A549 (cell line): ENCODE measurements around the gene OPCML. TPM values are rescaled to one million over a fixed set of nuclear protein-coding genes. Genes with fewer than 3 reads are reported as not detected.

ENCODE experiments used
- ATAC-seq, 2 experiments: fragments of 200-7000 bp in 1 of 2; fragments of >200 bp in 1 of 2; cut with Nextera tagmentation in 1 of 2; cut with Tn5 transposase in 1 of 2; 3 replicates each; pipeline versions ENCODE4 v1.8.0 to v1.9.1; 2018 to 2020; ENCODE audit warnings: mild to moderate bottlenecking in 1 of 2, moderate library complexity in 1 of 2
- CTCF ChIA-PET: fragments of 300-600 bp; sonication (Branson Sonifier 250); formaldehyde crosslinking; extraction: SDS; loops from one replicate; lab custom pipeline; 2021; ENCODE audit warnings: antibody characterized with exemption, inconsistent platforms; lab: Yijun Ruan, JAX
- POLR2A ChIA-PET: fragments of 350-600 bp; formaldehyde crosslinking; extraction: SDS; loops from one replicate; lab custom pipeline; 2021; ENCODE audit warnings: antibody characterized with exemption, inconsistent platforms; lab: Yijun Ruan, JAX
- DNase-seq, 2 experiments: peaks; one replicate each; pipeline versions ENCODE4 v3.0.0 to v3.0.0-alpha.2; 2011 to 2016; ENCODE audit warnings: low read depth in 1 of 2, low spot score in 1 of 2
- FAIRE-seq: peaks from 2 replicates; lab custom pipeline; 2011; peaks lifted over from hg19 to GRCh38; lab: Jason Lieb, UNC
- H3K27ac ChIP-seq, 2 experiments: fragments of >200 bp; sonication (Bioruptor Twin); formaldehyde crosslinking; 3 replicates each; pipeline ENCODE4 v1.5.1; 2016 to 2017
- H3K4me1 ChIP-seq: fragments of >200 bp; sonication (Bioruptor Twin); formaldehyde crosslinking; 3 replicates; pipeline ENCODE4 v1.6.1; 2016
- H3K4me2 ChIP-seq: fragments of >200 bp; sonication (Bioruptor Twin); formaldehyde crosslinking; 3 replicates; pipeline ENCODE4 v1.6.1; 2016
- H3K4me3 ChIP-seq: fragments of >200 bp; sonication (Bioruptor Twin); formaldehyde crosslinking; 3 replicates; pipeline ENCODE4 v1.5.1; 2016
- H3K9me3 ChIP-seq: fragments of >200 bp; sonication (Bioruptor Twin); formaldehyde crosslinking; 3 replicates; pipeline ENCODE4 v1.6.1; 2016
- BHLHE40 ChIP-seq: IDR thresholded peaks from 2 replicates; pipeline ENCODE4 v1.6.1; 2012; ENCODE audit warnings: low read depth, low read length, inconsistent platforms
- CBX8 ChIP-seq: fragments of 200-600 bp; sonication (generic); IDR thresholded peaks from 2 replicates; pipeline ENCODE4 v1.6.1; 2016
- CEBPB ChIP-seq, 2 experiments: fragments of >200 bp in 1 of 2; sonication (Bioruptor Twin) in 1 of 2; formaldehyde crosslinking in 1 of 2; IDR thresholded peaks; 2 replicates each; pipeline ENCODE4 v1.6.1; 2012 to 2016
- CHD4 ChIP-seq: fragments of 200-600 bp; sonication (generic); IDR thresholded peaks from 2 replicates; pipeline ENCODE4 v1.6.1; 2016; ENCODE audit warnings: antibody characterized with exemption, mild to moderate bottlenecking, borderline replicate concordance
- EP300 ChIP-seq, 2 experiments: fragments of >200 bp; sonication (Bioruptor Twin); formaldehyde crosslinking; IDR thresholded peaks; 2 replicates in 1 of 2; 3 replicates in 1 of 2; pipeline ENCODE4 v1.6.1; 2016 to 2017
- FOSB ChIP-seq: fragments of 250-450 bp; sonication (Bioruptor Pico); IDR thresholded peaks from 2 replicates; pipeline ENCODE4 v1.5.0; 2020; ENCODE audit warnings: mild to moderate bottlenecking, moderate library complexity
- FOXS1 ChIP-seq: fragments of 250-450 bp; sonication (Bioruptor Pico); IDR thresholded peaks from 2 replicates; pipeline ENCODE4 v1.5.0; 2020; ENCODE audit warnings: mild to moderate bottlenecking, moderate library complexity
- GATA3 ChIP-seq: IDR thresholded peaks from 2 replicates; pipeline ENCODE4 v1.6.1; 2012; ENCODE audit warnings: borderline replicate concordance
- HDAC2 ChIP-seq: fragments of 200-600 bp; sonication (generic); IDR thresholded peaks from 2 replicates; pipeline ENCODE4 v1.6.1; 2016
- HEYL ChIP-seq: fragments of 250-450 bp; sonication (Bioruptor Pico); IDR thresholded peaks from 2 replicates; pipeline ENCODE4 v1.8.0; 2021; ENCODE audit warnings: mild to moderate bottlenecking, moderate library complexity
- HOXA7 ChIP-seq: fragments of 250-450 bp; sonication (Bioruptor Pico); IDR thresholded peaks from 2 replicates; pipeline ENCODE4 v1.5.0; 2020; ENCODE audit warnings: mild to moderate bottlenecking, moderate library complexity
- JUN ChIP-seq, 2 experiments: fragments of >200 bp; sonication (Bioruptor Twin); formaldehyde crosslinking; IDR thresholded peaks; 2 replicates in 1 of 2; 3 replicates in 1 of 2; pipeline ENCODE4 v1.6.1; 2016 to 2017
- KDM5A ChIP-seq: fragments of 200-600 bp; sonication (generic); IDR thresholded peaks from 2 replicates; pipeline ENCODE4 v1.6.1; 2016; ENCODE audit warnings: antibody characterized with exemption, mild to moderate bottlenecking
- NFE2L2 ChIP-seq: fragments of 150-350 bp; conservative IDR thresholded peaks from 2 replicates; pipeline ENCODE4 v1.6.1; 2014; ENCODE audit warnings: low read length
- NPAS2 ChIP-seq: fragments of 250-450 bp; sonication (Bioruptor Pico); IDR thresholded peaks from 2 replicates; pipeline ENCODE4 v1.8.0; 2022; ENCODE audit warnings: mild to moderate bottlenecking, moderate library complexity, borderline replicate concordance
- NR3C1 ChIP-seq: fragments of >200 bp; sonication (Bioruptor Twin); formaldehyde crosslinking; IDR thresholded peaks from 3 replicates; pipeline ENCODE4 v1.6.1; 2017
- POLR2AphosphoS2 ChIP-seq: conservative IDR thresholded peaks from 2 replicates; pipeline ENCODE4 v1.6.1; 2012; ENCODE audit warnings: low read length, improper control_type of control experiment, inconsistent platforms
- RARB ChIP-seq: fragments of 250-450 bp; sonication (Bioruptor Pico); IDR thresholded peaks from 2 replicates; pipeline ENCODE4 v1.8.0; 2021; ENCODE audit warnings: mild to moderate bottlenecking, moderate library complexity
- RCOR1 ChIP-seq: fragments of 150-350 bp; IDR thresholded peaks from 2 replicates; pipeline ENCODE4 v1.6.1; 2014; ENCODE audit warnings: antibody characterized with exemption, low read length, low read depth
- TFCP2L1 ChIP-seq: fragments of 250-450 bp; sonication (Bioruptor Pico); IDR thresholded peaks from 2 replicates; pipeline ENCODE4 v1.5.0; 2021; ENCODE audit warnings: mild to moderate bottlenecking
- ZNF302 ChIP-seq: fragments of 250-450 bp; sonication (Bioruptor Pico); IDR thresholded peaks from 2 replicates; pipeline ENCODE4 v1.9.0; 2021; ENCODE audit warnings: inconsistent platforms, mild to moderate bottlenecking, moderate library complexity
- WGBS: methylation state at CpG from one replicate; pipeline ENCODE4 v1.1.6; 2017; ENCODE audit errors: missing lambda C conversion rate; 5-methylcytosine and 5-hydroxymethylcytosine counted together
- polyA plus RNA-seq, 4 experiments: library from polyadenylated mRNA; depleted of rRNA in 3 of 4; stranded (reverse); fragments of >200 nt; fragmentation: RNase III in 1 of 4; extraction: RNeasy Plus Mini Kit Qiagen cat#74134 plus additional on column Dnase treatment in 1 of 4; gene quantifications; 2 replicates in 3 of 4; 3 replicates in 1 of 4; pipeline ENCODE4 v1.2.3, GENCODE V29; 2011 to 2017
- TF ChIP-seq, protein P1 (sequence below): fragments of 450-650 bp; IDR thresholded peaks from 2 replicates; pipeline ENCODE4 v1.6.1; 2014; ENCODE audit warnings: antibody characterized with exemption
- TF ChIP-seq, protein P2 (sequence below): fragments of 250-450 bp; sonication (Bioruptor Pico); IDR thresholded peaks from 2 replicates; pipeline ENCODE4 v1.5.0; 2021; ENCODE audit warnings: mild to moderate bottlenecking, moderate library complexity, borderline replicate concordance
- TF ChIP-seq, protein P3 (sequence below): fragments of 200-600 bp; sonication (generic); IDR thresholded peaks from 2 replicates; pipeline ENCODE4 v1.6.1; 2016; ENCODE audit warnings: antibody characterized with exemption, mild to moderate bottlenecking, moderate library complexity
- TF ChIP-seq, protein P4 (sequence below): fragments of >200 bp; sonication (Bioruptor Twin); formaldehyde crosslinking; IDR thresholded peaks from 3 replicates; pipeline ENCODE4 v1.6.1; 2016

OPCML gene
- polyA plus RNA-seq, 2 of the 4 experiments (the other 2 are of a cell fraction), result not detected

DNA sequence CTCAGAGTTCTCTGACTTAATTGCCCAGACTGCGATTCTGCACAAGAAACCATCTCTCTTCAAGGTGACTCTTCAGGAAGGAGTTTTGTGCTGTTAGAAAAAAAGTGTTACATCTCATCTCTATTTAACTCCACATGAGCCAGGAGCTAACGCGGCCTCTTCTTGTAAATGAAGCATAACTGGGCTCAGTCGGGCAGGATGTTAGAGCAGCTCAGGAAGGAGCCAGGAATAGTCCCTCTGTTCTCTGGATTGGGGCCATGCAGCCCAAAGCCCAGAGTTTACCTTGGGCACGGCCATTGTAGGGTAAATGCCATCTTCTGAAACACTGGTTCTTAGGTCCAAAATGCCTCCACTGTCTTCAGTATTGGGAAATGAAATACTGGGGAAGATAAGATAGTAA, 760.6 kb downstream of the OPCML start:
- TF ChIP-seq EP300 (IDR thresholded peaks at IDR 0.05), result no peak
- no peak overlapping the region for H3K27ac ChIP-seq
- ChIA-PET POLR2A (no interaction called here), CTCF (no interaction called here)
- H3K4me2 ChIP-seq, result no peak overlapping the region
- no peak for ATAC-seq
- 25% methylated on average over 5 of the region's 5 CpGs for WGBS
- FAIRE-seq, result no peak
- H3K4me1 ChIP-seq, result no peaks in the 10 kb centered on the region
- no peaks in the 10 kb centered on the region for H3K9me3 ChIP-seq
- DNase-seq, result no peak
- H3K4me3 ChIP-seq, result no peak overlapping the region

DNA sequence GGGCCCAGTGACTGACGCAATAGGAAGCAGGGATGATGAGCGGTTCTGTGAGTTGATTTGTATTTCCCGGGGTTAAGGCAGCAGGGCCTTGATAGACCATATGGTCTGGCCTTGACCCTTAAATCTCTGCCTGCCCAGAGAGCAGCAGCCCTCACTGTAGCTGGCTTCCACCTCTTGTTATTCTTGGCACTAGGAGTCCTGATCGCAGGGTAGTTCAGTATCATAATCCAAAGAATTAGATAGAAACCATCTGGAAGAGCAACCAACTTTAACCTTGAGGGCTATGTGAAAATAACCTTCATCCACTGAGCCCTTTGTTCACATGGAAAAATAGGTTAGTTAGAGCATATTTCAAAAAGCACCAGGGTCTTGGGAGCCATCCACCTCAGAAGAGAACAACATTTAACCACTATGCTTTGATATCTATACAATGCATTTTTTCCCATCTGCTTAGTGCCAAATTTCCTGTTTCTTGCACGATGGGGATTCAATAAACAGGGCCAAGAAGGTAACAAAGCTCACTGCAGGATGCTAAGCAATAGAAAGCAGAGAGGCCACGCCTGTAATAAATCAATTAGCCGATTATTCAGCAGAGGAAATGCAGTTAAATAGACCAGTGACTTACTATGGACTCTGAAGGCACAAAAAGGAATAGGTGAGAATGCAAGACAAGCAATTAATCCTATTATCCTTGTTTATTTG, 761.3 kb downstream of the OPCML start:
- Histone ChIP-seq H3K4me2 (no peak overlapping the region), H3K4me1 (no peaks in the 10 kb centered on the region), H3K9me3 (no peaks in the 10 kb centered on the region), H3K27ac (no peak overlapping the region), H3K4me3 (no peak overlapping the region)
- 0% methylated on average over 7 of the region's 7 CpGs for WGBS
- POLR2A ChIA-PET, result no interaction called here
- FAIRE-seq (no peak), ATAC-seq (no peak), DNase-seq (no peak)
- CTCF ChIA-PET, result no interaction called here
- TF ChIP-seq, protein P1, sequence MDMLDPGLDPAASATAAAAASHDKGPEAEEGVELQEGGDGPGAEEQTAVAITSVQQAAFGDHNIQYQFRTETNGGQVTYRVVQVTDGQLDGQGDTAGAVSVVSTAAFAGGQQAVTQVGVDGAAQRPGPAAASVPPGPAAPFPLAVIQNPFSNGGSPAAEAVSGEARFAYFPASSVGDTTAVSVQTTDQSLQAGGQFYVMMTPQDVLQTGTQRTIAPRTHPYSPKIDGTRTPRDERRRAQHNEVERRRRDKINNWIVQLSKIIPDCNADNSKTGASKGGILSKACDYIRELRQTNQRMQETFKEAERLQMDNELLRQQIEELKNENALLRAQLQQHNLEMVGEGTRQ, result no peak
- TF ChIP-seq NFE2L2, result no peak
- TF ChIP-seq FOXS1 (CRISPR knock-in tag), result no peak
- TF ChIP-seq, protein P2, sequence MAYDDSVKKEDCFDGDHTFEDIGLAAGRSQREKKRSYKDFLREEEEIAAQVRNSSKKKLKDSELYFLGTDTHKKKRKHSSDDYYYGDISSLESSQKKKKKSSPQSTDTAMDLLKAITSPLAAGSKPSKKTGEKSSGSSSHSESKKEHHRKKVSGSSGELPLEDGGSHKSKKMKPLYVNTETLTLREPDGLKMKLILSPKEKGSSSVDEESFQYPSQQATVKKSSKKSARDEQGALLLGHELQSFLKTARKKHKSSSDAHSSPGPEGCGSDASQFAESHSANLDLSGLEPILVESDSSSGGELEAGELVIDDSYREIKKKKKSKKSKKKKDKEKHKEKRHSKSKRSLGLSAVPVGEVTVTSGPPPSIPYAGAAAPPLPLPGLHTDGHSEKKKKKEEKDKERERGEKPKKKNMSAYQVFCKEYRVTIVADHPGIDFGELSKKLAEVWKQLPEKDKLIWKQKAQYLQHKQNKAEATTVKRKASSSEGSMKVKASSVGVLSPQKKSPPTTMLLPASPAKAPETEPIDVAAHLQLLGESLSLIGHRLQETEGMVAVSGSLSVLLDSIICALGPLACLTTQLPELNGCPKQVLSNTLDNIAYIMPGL (CRISPR knock-in tag), result no peak
- no peak for TF ChIP-seq KDM5A
- TF ChIP-seq, protein P3, sequence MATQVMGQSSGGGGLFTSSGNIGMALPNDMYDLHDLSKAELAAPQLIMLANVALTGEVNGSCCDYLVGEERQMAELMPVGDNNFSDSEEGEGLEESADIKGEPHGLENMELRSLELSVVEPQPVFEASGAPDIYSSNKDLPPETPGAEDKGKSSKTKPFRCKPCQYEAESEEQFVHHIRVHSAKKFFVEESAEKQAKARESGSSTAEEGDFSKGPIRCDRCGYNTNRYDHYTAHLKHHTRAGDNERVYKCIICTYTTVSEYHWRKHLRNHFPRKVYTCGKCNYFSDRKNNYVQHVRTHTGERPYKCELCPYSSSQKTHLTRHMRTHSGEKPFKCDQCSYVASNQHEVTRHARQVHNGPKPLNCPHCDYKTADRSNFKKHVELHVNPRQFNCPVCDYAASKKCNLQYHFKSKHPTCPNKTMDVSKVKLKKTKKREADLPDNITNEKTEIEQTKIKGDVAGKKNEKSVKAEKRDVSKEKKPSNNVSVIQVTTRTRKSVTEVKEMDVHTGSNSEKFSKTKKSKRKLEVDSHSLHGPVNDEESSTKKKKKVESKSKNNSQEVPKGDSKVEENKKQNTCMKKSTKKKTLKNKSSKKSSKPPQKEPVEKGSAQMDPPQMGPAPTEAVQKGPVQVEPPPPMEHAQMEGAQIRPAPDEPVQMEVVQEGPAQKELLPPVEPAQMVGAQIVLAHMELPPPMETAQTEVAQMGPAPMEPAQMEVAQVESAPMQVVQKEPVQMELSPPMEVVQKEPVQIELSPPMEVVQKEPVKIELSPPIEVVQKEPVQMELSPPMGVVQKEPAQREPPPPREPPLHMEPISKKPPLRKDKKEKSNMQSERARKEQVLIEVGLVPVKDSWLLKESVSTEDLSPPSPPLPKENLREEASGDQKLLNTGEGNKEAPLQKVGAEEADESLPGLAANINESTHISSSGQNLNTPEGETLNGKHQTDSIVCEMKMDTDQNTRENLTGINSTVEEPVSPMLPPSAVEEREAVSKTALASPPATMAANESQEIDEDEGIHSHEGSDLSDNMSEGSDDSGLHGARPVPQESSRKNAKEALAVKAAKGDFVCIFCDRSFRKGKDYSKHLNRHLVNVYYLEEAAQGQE, result no peak
- no peak for TF ChIP-seq HOXA7 (CRISPR knock-in tag)
- TF ChIP-seq ZNF302 (CRISPR knock-in tag), result no peak
- TF ChIP-seq CEBPB (IDR thresholded peaks at IDR 0.05), result no peak
- TF ChIP-seq RCOR1, result no peak
- TF ChIP-seq RARB (CRISPR knock-in tag), result no peak
- no peak for TF ChIP-seq FOSB (CRISPR knock-in tag)
- TF ChIP-seq HEYL (CRISPR knock-in tag), result no peak
- no peak for TF ChIP-seq HDAC2

DNA sequence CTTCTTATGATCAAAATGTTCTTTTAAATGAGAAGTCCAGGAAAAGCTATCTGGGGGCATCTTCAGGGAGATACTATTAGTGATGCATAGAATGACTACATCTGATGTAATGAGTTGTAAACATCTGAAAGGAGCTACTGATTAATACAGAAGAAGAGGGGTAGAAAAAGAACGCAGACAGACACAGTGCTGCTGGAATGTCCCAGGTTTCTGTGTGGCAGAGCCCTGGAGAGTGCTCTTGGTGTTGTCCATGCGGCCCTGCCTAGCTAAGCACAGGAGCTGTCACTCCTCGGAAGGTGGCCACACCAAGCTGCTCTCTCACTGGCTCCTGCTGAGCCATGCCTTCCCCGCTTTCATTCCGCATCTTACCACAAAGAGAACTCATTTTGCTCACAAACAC, 768.8 kb downstream of the OPCML start:
- Histone ChIP-seq H3K27ac (no peak overlapping the region), H3K9me3 (no peaks in the 10 kb centered on the region), H3K4me2 (no peak overlapping the region), H3K4me3 (no peak overlapping the region), H3K4me1 (no peaks in the 10 kb centered on the region)
- TF ChIP-seq CBX8, result no peak
- no peak for TF ChIP-seq ZNF302 (CRISPR knock-in tag)
- TF ChIP-seq FOXS1 (CRISPR knock-in tag), result no peak
- TF ChIP-seq NPAS2 (CRISPR knock-in tag), result no peak
- no peak for TF ChIP-seq FOSB (CRISPR knock-in tag)
- no peak for TF ChIP-seq POLR2AphosphoS2
- no peak for TF ChIP-seq KDM5A
- TF ChIP-seq HDAC2, result no peak
- no peak for TF ChIP-seq TFCP2L1 (CRISPR knock-in tag)
- TF ChIP-seq JUN (IDR thresholded peaks at IDR 0.05), result no peak
- no peak for TF ChIP-seq HOXA7 (CRISPR knock-in tag)
- TF ChIP-seq NR3C1, result no peak
- TF ChIP-seq, protein P4, sequence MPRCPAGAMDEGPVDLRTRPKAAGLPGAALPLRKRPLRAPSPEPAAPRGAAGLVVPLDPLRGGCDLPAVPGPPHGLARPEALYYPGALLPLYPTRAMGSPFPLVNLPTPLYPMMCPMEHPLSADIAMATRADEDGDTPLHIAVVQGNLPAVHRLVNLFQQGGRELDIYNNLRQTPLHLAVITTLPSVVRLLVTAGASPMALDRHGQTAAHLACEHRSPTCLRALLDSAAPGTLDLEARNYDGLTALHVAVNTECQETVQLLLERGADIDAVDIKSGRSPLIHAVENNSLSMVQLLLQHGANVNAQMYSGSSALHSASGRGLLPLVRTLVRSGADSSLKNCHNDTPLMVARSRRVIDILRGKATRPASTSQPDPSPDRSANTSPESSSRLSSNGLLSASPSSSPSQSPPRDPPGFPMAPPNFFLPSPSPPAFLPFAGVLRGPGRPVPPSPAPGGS, result no peak
- no peak for TF ChIP-seq CHD4
- TF ChIP-seq GATA3, result no peak
- no peak for TF ChIP-seq BHLHE40
- TF ChIP-seq RARB (CRISPR knock-in tag), result no peak
- 19% methylated on average over 5 of the region's 5 CpGs for WGBS
- DNase-seq (no peak), ATAC-seq (no peak), FAIRE-seq (no peak)
- ChIA-PET POLR2A (no interaction called here), CTCF (no interaction called here)
